Hepatocyte (in vitro differentiated cells): Measurements from ENCODE around the gene UGT1A5.

Experiments
- CTCF ChIP-seq: fragments of 200-600 bp; sonication (generic); IDR thresholded peaks from 2 replicates; pipeline ENCODE4 v1.5.1; 2016; ENCODE audit warnings: antibody characterized with exemption, mild to moderate bottlenecking; ENCODE audit not compliant: poor library complexity
- EZH2 ChIP-seq: fragments of 200-600 bp; sonication (generic); IDR thresholded peaks from 2 replicates; pipeline ENCODE4 v1.6.1; 2016; ENCODE audit warnings: antibody characterized with exemption, mild to moderate bottlenecking, borderline replicate concordance

GRCh38 chr2:233822101-233822771 is 109.5 kb downstream of the UGT1A5 start:
- TF ChIP-seq EZH2, result no peak
- no peak for TF ChIP-seq CTCF
